Effector CD8-positive, alpha-beta T cell (primary cell): ENCODE results near the gene OSBPL8.
"Not testable (repeated sequence)": the region's sequence is repeated elsewhere in the genome, so short reads cannot be mapped to it uniquely, and the experiment has no call there.

Experiments used
- DNase-seq: peaks from one replicate; lab custom pipeline; 2025; lab: John Stamatoyannopoulos, UW

Gene OSBPL8

DNA sequence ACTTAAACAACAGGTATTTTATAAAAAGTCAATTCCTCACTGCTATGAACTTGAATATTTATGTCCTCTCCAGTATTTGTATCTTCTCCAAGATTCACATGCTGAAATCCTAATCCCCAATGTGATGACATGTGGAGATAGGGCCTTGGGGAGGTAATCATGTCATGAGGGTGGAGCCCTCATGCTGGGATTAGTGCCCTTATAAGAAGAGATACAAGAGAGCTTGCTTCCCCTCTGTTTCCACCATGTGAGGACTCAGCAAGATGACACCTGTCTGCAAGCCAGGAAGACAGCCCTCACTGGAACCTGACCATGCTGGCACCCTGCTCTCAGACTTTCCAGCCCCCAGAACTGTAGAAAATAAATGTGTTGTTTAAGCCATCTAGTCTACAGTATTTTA lies 36.2 kb downstream of the OSBPL8 start:
- DNase-seq = no peak

DNA sequence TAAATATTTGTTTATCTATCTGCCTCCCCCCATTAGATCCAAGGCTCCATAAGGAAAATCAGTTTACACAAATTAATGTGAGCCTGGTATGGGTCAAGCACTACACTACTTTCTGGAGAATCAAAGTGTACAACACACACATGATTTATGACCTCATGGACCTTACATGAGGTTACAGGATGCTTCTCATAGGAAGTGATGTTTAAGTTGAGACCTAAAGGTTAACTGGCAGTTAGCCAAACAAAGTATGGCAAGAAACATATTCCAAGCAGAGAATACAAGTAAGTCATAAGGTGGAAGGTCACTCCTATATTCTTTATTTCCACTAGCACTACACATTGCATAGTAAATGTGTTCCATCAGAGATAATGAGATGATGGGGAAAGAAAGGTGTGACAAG lies 39.2 kb downstream of the OSBPL8 start:
- no peak for DNase-seq

DNA sequence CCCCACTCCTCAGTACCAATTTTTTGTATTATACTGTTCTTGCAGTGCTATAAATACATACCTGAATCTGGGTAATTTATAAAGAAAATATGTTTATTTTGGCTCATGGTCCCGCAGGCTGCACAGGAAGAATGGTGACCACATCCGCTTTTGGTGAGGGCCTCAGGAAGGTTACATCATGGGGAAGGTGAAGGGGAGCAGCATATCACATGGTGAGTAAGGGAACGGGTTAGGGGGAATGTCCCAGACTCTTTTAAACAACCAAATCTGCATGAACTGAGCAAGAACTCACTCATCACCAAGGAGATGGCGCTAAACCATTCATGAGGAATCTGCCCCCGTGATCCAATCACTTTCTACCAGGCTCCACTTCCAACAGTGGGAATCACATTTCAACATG lies 40.0 kb downstream of the OSBPL8 start:
- DNase-seq = no peak

- no peak for DNase-seq
These were observed 40.9 kb downstream of the OSBPL8 start for GRCh38 chr12:76518699-76519098.

- DNase-seq = no peak
These were observed 44.3 kb downstream of the OSBPL8 start for GRCh38 chr12:76515271-76515670.

DNA sequence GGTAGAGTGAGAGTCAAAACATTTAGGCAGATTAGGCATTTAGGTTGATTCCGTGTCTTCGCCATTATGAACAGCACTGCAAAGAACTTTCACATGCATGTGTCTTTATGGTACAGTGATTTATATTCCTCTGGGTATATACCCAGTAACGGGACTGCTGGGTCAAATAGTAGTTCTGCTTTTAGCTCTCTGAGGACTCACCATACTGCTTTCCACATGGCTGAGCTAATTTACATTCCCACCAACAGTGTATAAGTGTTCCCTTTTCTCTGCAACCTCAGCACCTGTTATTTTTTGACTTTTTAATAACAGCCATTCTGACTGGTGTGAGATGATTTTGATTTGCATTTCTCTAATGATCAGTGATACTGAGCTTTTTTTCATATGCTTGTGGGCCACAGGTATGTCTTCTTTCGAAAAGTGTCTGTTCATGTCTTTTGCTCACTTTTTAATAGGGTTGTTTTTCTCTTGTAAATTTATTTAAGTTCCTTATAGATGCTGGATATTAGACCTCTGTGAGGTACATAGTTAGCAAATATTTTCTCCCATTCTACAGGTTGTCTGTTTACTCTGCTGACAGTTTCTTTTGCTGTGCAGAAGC lies 48.4 kb downstream of the OSBPL8 start:
- not testable (repeated sequence) for DNase-seq

DNA sequence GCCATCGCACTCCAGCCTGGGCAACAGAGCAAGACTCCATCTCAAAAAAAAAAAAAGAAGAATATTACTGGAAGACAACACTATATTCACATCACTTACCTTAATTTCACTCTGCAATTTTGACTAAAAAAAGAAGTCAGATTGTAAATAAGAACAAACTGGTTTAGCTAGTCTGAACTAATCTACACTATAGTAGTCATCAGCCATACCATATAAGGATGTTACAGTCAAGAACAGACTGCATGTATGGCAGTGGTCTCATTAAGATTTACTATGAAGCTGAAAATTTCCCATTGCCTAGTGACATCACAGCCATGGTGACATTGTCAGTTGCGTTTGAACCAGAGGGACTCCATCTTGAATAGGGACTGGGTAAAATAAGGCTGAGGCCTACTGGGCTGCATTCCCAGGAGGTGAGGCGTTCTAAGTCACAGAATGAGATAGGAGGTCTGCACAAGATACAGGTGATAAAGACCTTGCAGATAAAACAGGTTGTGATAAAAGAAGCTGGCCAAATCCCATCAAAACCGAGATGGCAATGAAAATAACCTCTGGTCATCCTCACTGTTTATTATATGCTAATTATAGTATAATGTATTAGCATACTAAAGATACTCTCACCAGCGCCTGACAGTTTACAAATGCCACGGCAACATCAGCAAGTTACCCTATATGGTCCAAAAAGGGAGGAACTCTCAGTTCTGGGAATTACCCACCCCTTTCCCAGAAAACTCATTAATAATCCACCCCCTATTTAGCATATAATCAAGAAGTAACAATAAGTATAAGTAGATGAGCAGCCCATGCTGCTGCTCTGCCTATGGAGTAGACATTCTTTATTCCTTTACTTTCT lies 51.2 kb downstream of the OSBPL8 start:
- DNase-seq = no peak

GRCh38 chr12:76506149-76506548 lies 53.4 kb downstream of the OSBPL8 start:
- no peak for DNase-seq

GRCh38 chr12:76505050-76505449 lies 54.5 kb downstream of the OSBPL8 start:
- DNase-seq = no peak

GRCh38 chr12:76504606-76505005 lies 55.0 kb downstream of the OSBPL8 start:
- no peak for DNase-seq

- no peak for DNase-seq
These were observed 55.6 kb downstream of the OSBPL8 start for GRCh38 chr12:76503957-76504356.

DNA sequence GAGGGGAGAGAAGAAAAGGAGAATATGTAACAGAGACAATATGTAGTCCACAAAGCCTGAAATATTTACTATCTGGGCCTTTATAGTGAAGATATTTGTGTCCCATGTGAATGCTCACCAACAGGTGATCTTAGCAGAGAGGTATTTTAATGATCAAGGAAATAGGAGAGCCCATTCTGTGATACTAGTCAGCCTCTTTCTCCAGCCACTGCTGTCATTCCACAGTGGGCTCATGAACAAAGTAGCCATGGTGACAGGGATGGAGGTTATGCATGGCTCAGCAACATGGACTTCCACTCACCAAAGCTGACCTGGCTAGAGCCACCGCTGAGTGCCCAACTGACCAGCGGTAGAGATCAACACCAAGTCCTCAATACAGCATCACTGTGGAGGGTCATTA lies 58.2 kb downstream of the OSBPL8 start:
- no peak for DNase-seq

- not testable (repeated sequence) for DNase-seq
These were observed 60.4 kb downstream of the OSBPL8 start for GRCh38 chr12:76499136-76499535.

GRCh38 chr12:76495556-76495955 lies 64.0 kb downstream of the OSBPL8 start:
- no peak for DNase-seq

DNA sequence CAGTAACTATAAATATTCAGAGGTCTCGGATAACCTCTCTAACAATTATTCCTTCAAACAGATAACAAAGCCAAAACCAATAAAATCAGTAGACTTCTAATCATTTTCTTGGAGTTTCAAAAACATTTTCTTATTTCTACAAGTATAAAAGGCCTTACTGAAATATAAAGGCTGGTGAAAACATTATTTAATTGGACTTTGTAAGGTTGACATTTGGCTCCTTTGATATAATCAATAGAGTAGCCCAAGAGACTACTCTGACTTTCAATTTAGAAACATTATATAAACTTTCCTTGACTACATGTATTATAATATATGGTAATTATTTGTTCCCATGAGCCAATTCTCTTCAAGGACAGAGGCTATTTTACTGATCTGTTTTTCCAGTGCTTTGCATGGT lies 68.3 kb downstream of the OSBPL8 start:
- DNase-seq = no peak

DNA sequence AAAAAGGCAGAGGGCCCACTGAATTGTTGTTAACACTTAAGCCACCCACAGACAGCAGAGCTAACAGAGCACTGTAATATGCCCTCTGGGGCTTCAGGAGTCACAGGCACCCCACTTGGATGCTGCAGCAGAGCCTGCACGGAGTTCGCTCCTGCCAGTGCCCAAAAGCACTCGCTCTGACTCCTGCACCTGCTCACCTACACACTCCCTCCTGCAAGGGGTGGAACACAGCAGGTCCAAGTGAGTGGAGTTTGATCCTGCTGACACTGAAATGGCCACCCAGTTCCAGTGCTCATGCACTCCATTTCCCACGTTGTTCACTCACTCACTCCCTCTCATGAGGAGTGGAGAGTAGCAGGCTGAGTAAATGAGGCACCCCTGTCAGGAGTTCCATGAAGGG lies 68.8 kb downstream of the OSBPL8 start:
- DNase-seq = no peak

DNA sequence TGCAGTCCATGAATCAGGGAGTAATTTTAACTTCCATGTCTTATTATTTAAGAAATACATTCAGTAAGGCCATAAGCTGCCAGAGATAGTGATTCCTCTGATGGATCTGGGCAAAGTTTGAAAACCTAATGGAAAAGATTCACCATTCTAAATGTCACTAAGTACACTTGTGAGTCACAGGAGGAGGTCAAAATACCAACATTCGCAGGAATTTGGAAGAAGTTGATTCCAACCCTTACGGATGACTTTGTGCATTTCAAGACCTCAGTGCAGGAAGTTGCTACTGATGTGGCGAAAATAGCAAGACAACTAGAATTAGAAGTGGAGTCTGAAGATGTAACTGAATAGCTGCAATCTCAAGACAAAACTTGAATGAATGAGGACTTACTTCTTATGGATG lies 69.8 kb downstream of the OSBPL8 start:
- no peak for DNase-seq

DNA sequence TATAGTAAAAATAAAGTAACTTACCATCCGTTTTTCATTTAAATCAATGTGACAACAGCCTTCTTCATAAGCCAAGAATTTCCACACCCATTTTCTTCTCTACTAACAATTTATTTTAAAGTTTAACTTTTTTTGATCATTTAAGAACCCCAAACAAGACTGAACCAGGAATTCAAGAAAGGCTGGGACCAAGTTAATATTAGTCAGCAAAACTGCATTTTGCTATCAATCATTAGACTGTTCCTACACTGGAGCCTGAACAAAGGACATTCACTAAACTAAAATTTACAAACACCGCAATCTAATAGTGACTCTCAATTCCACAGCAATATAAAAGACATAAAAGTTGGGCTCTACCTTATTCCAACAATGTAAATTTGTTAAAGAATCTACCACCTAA lies 73.6 kb downstream of the OSBPL8 start:
- no peak for DNase-seq

- DNase-seq = no peak
These were observed 78.8 kb downstream of the OSBPL8 start for GRCh38 chr12:76480796-76481195.

- DNase-seq = no peak
These were observed 81.5 kb downstream of the OSBPL8 start for GRCh38 chr12:76478045-76478444.

DNA sequence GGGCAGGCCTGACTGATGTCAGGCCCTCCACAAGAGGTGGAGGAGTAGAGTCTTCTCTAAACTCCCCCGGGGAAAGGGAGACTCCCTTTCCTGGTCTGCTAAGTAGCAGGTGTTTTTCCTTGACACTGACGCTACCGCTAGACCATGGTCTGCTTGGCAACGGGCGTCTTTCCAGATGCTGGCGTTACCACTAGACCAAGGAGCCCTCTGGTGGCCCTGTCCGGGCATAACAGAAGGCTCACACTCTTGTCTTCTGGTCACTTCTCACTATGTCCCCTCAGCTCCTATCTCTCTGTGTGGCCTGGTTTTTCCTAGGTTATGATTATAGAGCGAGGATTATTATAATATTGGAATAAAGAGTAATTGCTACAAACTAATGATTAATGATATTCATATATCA lies 86.7 kb downstream of the OSBPL8 start:
- DNase-seq = not testable (repeated sequence)

DNA sequence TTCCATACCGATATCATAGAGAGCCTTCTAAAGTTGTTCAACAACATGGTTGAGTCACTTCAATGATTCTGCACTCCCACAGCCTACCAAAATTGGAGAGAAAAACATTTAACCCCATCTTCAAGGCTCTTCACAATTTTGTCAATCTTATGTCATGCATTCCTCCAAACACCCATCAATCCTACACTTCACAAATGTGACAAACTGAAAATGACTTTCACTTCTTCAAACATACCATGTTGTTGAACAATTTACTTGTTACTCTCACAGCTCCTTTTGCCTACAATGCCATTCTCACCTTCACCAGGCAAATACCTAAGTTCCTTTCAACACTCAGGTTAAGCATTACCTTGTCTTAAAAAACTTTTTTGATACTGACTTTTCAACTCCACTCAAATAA lies 88.0 kb downstream of the OSBPL8 start:
- DNase-seq = no peak

DNA sequence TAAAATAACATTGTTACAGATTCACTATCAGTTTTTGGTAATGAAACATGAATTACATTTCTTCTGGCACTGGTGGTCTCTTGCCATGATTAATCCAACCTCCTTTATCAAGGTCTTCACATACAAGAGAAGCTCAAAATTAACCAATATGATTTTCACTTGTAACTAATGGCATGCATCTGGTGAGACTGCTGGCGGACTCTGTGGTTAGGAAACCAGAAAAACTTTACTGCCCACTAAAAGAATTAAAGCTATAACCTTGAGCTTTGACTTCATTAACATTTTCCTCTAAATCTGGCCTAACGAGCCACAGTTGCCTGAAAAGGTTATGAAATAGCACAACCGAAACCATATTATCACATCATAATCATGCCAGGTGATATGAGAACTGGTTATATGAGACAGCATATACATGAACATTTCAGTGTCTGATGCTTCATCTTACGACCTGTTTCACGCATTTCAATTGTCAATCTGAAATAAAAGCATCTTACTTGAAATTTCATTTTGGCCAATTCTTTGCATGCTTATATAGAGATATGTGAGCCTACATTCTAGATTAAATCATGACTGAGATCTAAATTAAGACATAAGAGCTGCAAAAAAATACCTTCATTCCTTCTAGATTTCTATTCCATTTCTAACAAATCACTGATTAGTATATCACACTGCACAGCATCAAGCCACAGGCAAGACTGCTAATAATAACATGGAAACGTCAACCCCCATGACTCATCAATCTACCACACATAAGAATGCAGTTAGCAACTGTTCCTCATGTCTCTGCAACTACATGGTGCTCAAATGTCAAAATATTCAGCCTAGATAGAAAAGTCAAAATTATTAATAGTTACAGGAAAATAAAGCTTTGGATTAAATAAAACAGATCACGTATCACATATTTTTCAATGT lies 89.3 kb downstream of the OSBPL8 start:
- DNase-seq = no peak
